Myocyte (in vitro differentiated cells): ENCODE results near the gene MYH9. TPM values are rescaled to one million over a fixed set of nuclear protein-coding genes. Genes with fewer than 3 reads are reported as not detected.
"Not testable (repeated sequence)": the region's sequence is repeated elsewhere in the genome, so short reads cannot be mapped to it uniquely, and the experiment has no call there.

ENCODE experiments used
- DNase-seq: peaks from one replicate; pipeline ENCODE4 v3.0.0-alpha.2; 2012; ENCODE audit warnings: low read depth
- total RNA-seq: library from RNA; depleted of rRNA; stranded (reverse); fragments of >200 nt; gene quantifications from 2 replicates; pipeline ENCODE4 v1.2.3, GENCODE V29; 2014

MYH9 gene
- total RNA-seq, 1 donor from 2014 or later: 242 TPM

DNA sequence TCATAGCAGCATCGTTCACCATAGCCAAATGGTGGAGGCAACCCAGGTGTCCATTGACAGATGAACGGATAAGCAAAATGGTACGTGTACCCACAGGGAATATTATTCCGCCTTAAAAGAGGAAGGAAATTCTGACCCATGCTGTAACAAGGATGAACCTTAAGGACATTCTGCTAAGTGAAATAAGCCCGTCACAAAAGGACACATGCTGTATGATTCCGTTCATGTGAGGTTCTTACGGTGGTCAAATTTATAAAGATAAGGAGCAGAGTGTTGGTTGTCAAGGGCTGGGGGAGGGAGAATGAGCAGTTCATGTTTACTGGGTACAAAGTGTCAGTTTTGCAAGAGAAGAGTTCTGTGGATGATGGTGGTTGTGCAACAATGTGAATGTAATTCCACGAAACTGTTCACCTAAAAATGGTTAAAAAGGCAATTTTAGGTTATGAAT is 108.5 kb downstream of the MYH9 start:
- no peak for DNase-seq

DNA sequence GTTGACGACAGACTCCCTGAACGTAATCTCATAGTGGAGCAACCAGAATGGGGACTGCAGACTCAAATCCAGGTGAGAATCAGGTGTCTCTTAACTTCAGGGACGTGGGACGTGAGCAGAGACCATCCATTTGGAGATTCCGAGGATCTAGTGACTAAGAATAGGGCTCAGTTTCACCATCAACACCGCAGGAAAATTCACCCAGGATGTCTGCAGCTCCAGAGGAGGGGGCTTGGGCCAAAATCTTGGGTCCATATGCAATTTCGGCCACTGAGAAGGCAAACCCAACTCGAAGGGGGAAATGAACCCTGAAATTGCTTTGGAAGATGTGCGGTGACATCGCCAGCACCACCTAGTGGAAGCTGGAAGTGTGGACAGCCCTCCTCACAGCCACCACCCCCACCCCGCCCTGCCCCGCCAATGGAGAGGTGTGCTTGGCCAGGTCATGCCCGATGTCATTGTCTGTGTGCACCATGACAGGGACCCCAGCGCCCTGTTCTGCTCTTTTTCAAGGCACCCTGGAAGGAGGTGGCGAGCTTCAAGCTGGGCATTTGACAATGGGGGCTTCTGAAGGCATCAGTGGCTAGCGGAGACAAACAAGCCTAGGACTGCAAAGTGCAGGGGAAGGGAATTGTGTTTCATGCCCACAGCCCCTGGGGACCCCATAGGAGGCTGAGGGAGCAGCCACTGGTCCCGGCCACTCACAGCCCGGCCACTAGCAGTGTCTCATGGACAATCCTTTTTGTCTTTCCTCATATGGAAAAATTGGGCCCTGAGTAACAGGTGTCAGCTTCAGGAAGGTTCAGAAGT is 110.1 kb downstream of the MYH9 start:
- peak; percentile 51 for DNase-seq

DNA sequence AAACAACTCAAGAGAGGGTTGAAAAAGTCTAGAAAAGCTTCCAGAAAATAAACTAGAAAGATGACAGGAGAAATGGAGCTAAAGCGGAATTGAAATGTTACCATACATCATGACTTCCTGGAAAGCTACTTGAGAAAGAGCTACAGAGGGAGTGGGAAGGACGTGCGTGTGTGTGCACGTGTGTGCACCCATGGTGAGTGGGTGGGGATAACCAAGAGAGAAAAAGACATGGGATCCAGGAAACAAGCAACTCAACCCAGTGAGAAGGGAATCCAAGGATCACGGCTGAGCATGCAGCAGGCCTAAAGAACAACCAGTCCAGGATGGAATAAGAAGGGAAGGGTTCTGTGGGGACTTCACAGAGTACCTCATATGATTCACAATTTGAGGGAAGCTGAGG is 113.2 kb downstream of the MYH9 start:
- DNase-seq: no peak

DNA sequence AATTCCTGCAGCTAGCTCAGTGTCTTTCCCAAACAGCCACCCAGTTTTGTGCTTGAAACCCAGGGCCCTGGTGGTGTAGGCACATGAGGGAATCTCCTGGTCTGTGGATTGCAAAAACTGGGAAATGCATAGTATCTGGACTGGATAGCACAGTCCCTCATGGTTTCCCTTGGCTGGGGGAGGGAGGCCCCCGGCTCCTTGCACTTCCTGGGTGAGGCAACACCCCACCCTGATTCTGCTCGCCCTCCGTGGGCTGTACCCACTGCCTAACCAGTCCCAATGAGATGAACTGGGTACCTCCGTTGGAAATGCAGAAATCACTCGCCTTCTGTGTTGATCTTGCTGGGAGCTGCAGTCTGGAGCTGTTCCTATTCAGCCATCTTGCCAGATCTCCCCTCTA is 115.8 kb downstream of the MYH9 start:
- DNase-seq: not testable (repeated sequence)

DNA sequence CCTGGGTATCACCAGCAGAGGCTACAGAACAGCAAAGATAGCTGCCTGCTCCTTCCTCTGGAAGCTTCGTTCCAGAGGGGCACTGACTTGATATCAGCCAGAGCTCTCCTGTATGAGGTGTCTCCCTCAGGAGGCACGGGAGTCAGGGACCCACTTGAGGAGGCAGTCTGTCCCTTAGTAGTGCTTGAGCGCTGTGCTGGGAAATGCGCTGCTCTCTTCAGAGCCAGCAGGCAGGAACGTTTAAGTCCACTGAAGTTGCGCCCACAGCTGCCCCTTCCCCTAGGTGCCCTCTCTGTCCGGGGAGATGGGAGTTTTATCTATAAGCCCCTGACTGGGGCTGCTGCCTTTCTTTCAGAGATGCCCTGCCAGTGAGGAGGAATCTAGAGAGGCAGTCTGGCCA is 116.5 kb downstream of the MYH9 start:
- DNase-seq: not testable (repeated sequence)

DNA sequence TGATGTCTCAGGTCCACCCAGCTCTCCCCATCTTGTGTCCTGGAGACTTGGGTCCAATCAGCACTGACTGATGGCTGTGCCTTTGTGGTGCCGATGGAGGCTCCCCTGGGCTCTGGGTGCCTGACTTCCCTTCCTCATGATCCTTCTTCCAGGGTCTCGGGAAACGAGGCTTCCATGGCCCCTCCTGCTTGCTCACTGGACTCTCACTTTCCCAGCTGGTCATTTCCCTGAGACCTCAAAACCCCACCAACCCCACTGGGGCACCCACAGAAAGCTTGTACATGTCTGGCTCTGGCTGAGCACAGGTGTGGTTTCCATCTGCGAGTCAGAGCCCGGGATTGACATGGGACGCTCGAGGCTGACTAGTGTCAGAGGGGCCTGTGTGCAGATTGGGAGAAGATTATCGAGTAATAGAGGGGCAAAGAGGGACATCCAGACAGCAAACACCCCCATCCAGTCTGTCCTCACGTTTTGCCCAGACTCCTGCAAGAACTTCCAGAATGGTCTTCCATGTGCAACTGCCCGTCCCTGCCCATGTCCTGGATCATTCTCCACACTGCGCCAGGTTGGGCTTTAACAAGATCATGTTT is 119.8 kb downstream of the MYH9 start:
- DNase-seq: no peak

DNA sequence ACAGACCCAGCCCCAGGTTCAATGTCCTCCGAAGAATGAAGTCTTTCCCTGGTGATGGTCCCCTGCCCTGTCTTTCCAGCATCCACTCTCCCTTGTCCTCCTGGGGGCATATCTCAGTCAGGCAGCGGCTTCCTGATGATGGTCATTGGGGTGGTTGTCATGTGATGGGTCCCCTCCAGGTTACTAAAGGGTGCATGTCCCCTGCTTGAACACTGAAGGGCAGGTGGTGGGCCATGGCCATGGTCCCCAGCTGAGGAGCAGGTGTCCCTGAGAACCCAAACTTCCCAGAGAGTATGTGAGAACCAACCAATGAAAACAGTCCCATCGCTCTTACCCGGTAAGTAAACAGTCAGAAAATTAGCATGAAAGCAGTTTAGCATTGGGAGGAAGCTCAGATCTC is 120.7 kb downstream of the MYH9 start:
- DNase-seq: no peak

- not testable (repeated sequence) for DNase-seq
Measured at GRCh38 chr22:36263886-36264664, 123.7 kb downstream of the MYH9 start.

DNA sequence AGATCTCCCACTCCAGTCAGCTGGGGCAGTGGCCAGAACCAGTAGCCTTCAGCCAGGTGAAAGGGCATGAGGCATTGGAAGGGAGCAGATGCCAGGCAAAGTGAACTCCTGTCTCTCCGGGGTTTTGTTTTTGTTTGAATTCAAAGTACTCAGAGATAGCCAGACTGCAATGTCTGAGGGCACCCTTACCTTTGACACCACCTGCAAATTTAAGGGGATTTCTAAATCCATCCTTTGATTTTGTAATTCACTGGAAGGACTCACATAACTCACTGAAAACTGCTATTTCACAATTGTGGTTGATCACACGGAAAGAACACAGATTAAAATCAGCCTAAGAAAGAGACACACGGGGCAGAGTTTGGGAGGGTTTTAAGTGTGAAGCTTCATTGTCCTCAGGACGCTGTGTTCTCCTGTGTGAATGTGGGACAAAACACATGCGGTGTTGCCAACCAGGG is 124.5 kb downstream of the MYH9 start:
- not testable (repeated sequence) for DNase-seq

GRCh38 chr22:36262307-36262706 is 125.5 kb downstream of the MYH9 start:
- not testable (repeated sequence) for DNase-seq

DNA sequence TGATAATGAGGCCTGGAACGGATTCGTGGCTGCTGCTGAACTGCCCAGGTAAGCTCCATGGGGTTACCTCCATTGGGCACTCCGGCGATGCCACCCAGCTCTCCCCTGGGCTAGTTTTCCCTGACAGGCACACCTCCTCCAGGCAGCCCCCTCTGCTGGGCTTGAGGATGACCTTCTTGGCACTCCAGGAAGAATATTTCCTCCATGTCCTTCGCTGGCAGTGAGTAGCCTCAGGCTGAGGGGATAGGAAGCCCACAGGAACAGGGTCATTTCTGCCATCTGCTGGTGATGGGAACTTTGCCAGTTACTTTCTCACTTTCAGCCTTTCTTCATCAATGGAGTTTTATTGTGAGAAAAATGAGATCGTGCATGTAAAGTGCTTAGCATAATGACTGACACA is 126.1 kb downstream of the MYH9 start:
- not testable (repeated sequence) for DNase-seq

GRCh38 chr22:36259615-36260300 is 128.0 kb downstream of the MYH9 start:
- DNase-seq: no peak

- DNase-seq: no peak
Measured at GRCh38 chr22:36258701-36259614, 128.8 kb downstream of the MYH9 start.

- no peak for DNase-seq
Measured at GRCh38 chr22:36257948-36258670, 129.7 kb downstream of the MYH9 start.

DNA sequence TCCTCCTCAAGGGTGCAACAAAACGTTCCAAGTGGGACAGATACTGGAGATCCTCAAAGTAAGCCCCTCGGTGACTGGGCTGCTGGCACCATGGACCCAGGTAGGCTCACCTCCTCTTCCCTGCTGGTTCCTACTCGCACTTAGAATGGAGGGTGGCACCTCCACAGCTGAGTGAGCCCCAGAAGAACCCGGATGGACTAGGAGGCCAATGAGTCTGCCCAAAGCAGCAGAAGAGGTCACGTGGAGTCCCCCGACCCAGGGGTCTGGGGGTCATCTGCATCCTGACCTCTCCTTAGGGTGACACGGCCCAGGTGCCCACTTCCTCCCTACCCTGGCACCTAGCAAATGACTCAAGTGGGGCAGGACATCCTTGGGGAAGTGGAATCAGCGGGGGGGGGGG is 130.5 kb downstream of the MYH9 start:
- DNase-seq: no peak

GRCh38 chr22:36256478-36256877 is 131.3 kb downstream of the MYH9 start:
- no peak for DNase-seq

GRCh38 chr22:36255572-36255971 is 132.2 kb downstream of the MYH9 start:
- not testable (repeated sequence) for DNase-seq

GRCh38 chr22:36253523-36254490 is 134.0 kb downstream of the MYH9 start:
- no peak for DNase-seq
